PC-9 (cell line): ENCODE data around the gene SLC51B. TPM values are rescaled to one million over a fixed set of nuclear protein-coding genes. Genes with fewer than 3 reads are reported as not detected.

Experiments used
- BruUV-seq: library from RNA; stranded (reverse); fragments of 400-500 nt; replicated peaks from 2 replicates; lab custom pipeline; 2021; lab: Mats Ljungman, UMichigan
- CTCF ChIA-PET: fragments of 300-600 bp; sonication (Branson Sonifier 250); formaldehyde crosslinking; loops from one replicate; lab custom pipeline; 2022; ENCODE audit warnings: antibody characterized with exemption; lab: Charles Lee
- POLR2A ChIA-PET: fragments of 300-600 bp; sonication (Branson Sonifier 250); formaldehyde crosslinking; loops from one replicate; lab custom pipeline; 2022; ENCODE audit warnings: antibody characterized with exemption; ENCODE audit not compliant: unreplicated experiment; lab: Charles Lee
- DNase-seq, 2 experiments: peaks; one replicate each; pipeline versions ENCODE4 v3.0.0 to v3.0.0-alpha.2; 2015 to 2022; ENCODE audit warnings: mixed read lengths in 1 of 2
- H2AFZ ChIP-seq: fragments of 200-600 bp; sonication (generic); 2 replicates; pipeline ENCODE4 v1.8.1; 2017; ENCODE audit warnings: antibody characterized with exemption
- H3F3A ChIP-seq: fragments of 200-600 bp; sonication (generic); 2 replicates; pipeline ENCODE4 v1.8.1; 2017; ENCODE audit warnings: antibody characterized with exemption, mild to moderate bottlenecking, low read depth; ENCODE audit not compliant: insufficient read depth
- H3K27ac ChIP-seq: fragments of 200-600 bp; sonication (generic); 2 replicates; pipeline ENCODE4 v1.6.1; 2016; ENCODE audit warnings: mixed run types
- H3K27me3 ChIP-seq: fragments of 200-600 bp; sonication (generic); 2 replicates; pipeline ENCODE4 v1.6.1; 2016; ENCODE audit warnings: low read depth, mixed run types; ENCODE audit not compliant: insufficient read depth
- H3K36me3 ChIP-seq: fragments of 200-600 bp; sonication (generic); 2 replicates; pipeline ENCODE4 v1.6.1; 2016; ENCODE audit warnings: low read depth, mixed run types
- H3K4me1 ChIP-seq: fragments of 200-600 bp; sonication (generic); replicated peaks from 2 replicates; pipeline ENCODE4 v1.6.1; 2016; ENCODE audit warnings: mixed run types; ENCODE audit not compliant: insufficient read depth
- H3K4me2 ChIP-seq: fragments of 200-600 bp; sonication (generic); 2 replicates; pipeline ENCODE4 v1.6.1; 2017; ENCODE audit warnings: mixed run types
- H3K4me3 ChIP-seq: fragments of 200-600 bp; sonication (generic); 2 replicates; pipeline ENCODE4 v1.6.1; 2016; ENCODE audit warnings: mixed run types
- H3K79me2 ChIP-seq: fragments of 200-600 bp; sonication (generic); 2 replicates; pipeline ENCODE4 v1.6.1; 2017; ENCODE audit warnings: low read depth, mixed run types
- H3K9me2 ChIP-seq: fragments of 200-600 bp; sonication (generic); 2 replicates; pipeline ENCODE4 v1.8.1; 2017; ENCODE audit warnings: mild to moderate bottlenecking; ENCODE audit not compliant: insufficient read depth
- H3K9me3 ChIP-seq: fragments of 200-600 bp; sonication (generic); 2 replicates; pipeline ENCODE4 v1.8.1; 2016; ENCODE audit warnings: low read depth; ENCODE audit not compliant: insufficient read depth
- H4K20me1 ChIP-seq: fragments of 200-600 bp; sonication (generic); 2 replicates; pipeline ENCODE4 v1.8.1; 2017; ENCODE audit not compliant: insufficient read depth
- EZH2 ChIP-seq: fragments of 200-600 bp; sonication (generic); IDR thresholded peaks from 2 replicates; pipeline ENCODE4 v1.8.0; 2017; ENCODE audit warnings: antibody characterized with exemption, low read depth
- intact Hi-C: fragments of 100-400 bp; cut with micrococcal nuclease; formaldehyde crosslinking; loops from one replicate; pipeline ENCODE4 v1.10.0; 2022; ENCODE audit not compliant: unreplicated experiment
- total RNA-seq: library from RNA; stranded (reverse); gene quantifications from 2 replicates; pipeline ENCODE4 v1.2.3, GENCODE V29; 2021
- TF ChIP-seq, protein P1 (sequence below): fragments of 200-600 bp; sonication (generic); conservative IDR thresholded peaks from 2 replicates; pipeline ENCODE4 v1.6.1; 2017; ENCODE audit warnings: mixed run types, antibody characterized with exemption, mild to moderate bottlenecking, moderate library complexity

SLC51B gene
- total RNA-seq, 1 experiment from 2014 or later, result not detected

DNA sequence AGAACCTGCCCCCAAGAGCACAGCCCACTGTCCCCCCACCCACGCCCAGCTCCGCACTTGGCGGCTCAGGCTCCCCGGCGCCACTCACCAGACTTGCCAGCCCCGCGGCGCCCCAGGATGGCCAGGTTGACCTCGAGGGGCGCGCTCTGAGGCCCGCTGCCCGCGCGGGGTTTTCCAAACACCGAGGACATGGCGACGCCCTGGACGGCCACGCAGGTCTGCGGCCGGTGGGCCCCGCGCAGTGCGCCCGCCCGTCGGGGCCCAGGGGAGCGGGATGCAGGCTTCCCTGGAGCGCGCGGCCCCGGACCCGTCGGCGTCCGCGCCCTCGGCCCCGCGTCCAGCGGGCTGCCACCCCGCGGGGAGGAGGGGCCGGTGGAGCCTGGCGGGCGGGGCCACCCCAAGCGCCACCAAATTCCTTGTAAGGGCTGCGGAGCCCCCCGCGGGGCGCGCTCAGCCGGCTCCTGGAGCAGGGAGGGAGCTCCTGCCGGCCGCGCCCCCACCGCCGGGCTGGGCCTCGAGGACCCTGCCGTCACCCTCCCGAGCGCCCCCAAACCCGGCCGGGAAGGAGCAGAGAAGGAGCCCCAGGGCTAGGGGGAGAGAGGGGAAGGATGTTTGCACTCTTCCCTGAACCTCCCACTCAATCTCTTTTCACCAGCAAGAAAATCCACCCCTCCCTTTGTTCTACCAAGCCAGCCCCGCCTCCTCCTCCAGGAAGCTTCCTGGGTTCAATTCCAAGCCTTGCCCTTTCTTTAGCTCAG lies 22.6 kb downstream of the SLC51B start, which contains the start of gene RASL12:
Gene RASL12 (minus strand): TSS at position 347 of the 758 bp plus-strand sequence. CDS start 156 bp downstream, at position 191.
- H3K9me2 ChIP-seq, result no peaks in the 10 kb centered on the region
- no peak for DNase-seq
- no peaks in the 10 kb centered on the region for H3K4me1 ChIP-seq
- no peak within 1 kb of the TSS for H3K4me3 ChIP-seq
- H3K27ac ChIP-seq, result no peak within 1 kb of the TSS
- H2AFZ ChIP-seq, result no peak within 1 kb of the TSS
- no peaks in the 10 kb centered on the region for H3K79me2 ChIP-seq
- TF ChIP-seq, protein P1, sequence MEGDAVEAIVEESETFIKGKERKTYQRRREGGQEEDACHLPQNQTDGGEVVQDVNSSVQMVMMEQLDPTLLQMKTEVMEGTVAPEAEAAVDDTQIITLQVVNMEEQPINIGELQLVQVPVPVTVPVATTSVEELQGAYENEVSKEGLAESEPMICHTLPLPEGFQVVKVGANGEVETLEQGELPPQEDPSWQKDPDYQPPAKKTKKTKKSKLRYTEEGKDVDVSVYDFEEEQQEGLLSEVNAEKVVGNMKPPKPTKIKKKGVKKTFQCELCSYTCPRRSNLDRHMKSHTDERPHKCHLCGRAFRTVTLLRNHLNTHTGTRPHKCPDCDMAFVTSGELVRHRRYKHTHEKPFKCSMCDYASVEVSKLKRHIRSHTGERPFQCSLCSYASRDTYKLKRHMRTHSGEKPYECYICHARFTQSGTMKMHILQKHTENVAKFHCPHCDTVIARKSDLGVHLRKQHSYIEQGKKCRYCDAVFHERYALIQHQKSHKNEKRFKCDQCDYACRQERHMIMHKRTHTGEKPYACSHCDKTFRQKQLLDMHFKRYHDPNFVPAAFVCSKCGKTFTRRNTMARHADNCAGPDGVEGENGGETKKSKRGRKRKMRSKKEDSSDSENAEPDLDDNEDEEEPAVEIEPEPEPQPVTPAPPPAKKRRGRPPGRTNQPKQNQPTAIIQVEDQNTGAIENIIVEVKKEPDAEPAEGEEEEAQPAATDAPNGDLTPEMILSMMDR, result no peak
- no peak for TF ChIP-seq EZH2
- intact Hi-C loops, result no loop called here
- H4K20me1 ChIP-seq, result no peaks in the 10 kb centered on the region
- ChIA-PET CTCF (interaction anchor here (0.6 kb wide), 1 partner anchor 12 kb away, joined by 3 read pairs; no protein-coding TSS in a partner anchor), POLR2A (interaction anchor here (0.6 kb wide), 1 partner anchor 20 kb away, joined by 7 read pairs; no protein-coding TSS in a partner anchor)
- no peaks in the 10 kb centered on the region; the same call in 1 of the 2 replicates for H3K27me3 ChIP-seq
- no peaks in the 10 kb centered on the region for H3K9me3 ChIP-seq
- no peak within 1 kb of the TSS for H3K4me2 ChIP-seq
- H3F3A ChIP-seq, result no peaks in the 10 kb centered on the region
- BruUV-seq, result no TSS peak
- no peaks in the 10 kb centered on the region for H3K36me3 ChIP-seq

- Histone ChIP-seq H2AFZ (no peak overlapping the region), H3K36me3 (no peaks in the 10 kb centered on the region), H3K4me2 (no peak overlapping the region), H3K9me2 (no peaks in the 10 kb centered on the region), H3K79me2 (no peaks in the 10 kb centered on the region), H3K27ac (no peak overlapping the region), H3F3A (no peaks in the 10 kb centered on the region), H3K4me3 (no peak overlapping the region), H4K20me1 (no peaks in the 10 kb centered on the region), H3K27me3 (no peaks in the 10 kb centered on the region; the same call in 1 of the 2 replicates), H3K4me1 (no peaks in the 10 kb centered on the region), H3K9me3 (no peaks in the 10 kb centered on the region)
- CTCF ChIA-PET, result interaction anchor here (0.6 to 0.7 kb wide), 2 partner anchors 13 to 207 kb away, joined by 3 to 4 read pairs; no protein-coding TSS in a partner anchor
- DNase-seq, result no peak
- no peak for TF ChIP-seq EZH2
- TF ChIP-seq, protein P1, result no peak
- POLR2A ChIA-PET, result interaction anchor here (0.6 kb wide), 1 partner anchor 19 kb away, joined by 7 read pairs; no protein-coding TSS in a partner anchor
- intact Hi-C loops, result no loop called here
- BruUV-seq, result no TSS peak
Observed at GRCh38 chr15:65068403-65068788, 23.2 kb downstream of the SLC51B start.

- no peaks in the 10 kb centered on the region for H4K20me1 ChIP-seq
- H3F3A ChIP-seq, result no peaks in the 10 kb centered on the region
- H3K4me2 ChIP-seq, result no peak overlapping the region
- H2AFZ ChIP-seq, result no peak overlapping the region
- H3K4me1 ChIP-seq, result no peaks in the 10 kb centered on the region
- no peaks in the 10 kb centered on the region for H3K79me2 ChIP-seq
- H3K9me3 ChIP-seq, result no peaks in the 10 kb centered on the region
- H3K27me3 ChIP-seq, result no peaks in the 10 kb centered on the region; the same call in 1 of the 2 replicates
- CTCF ChIA-PET, result interaction anchor here (0.7 kb wide), 1 partner anchor 207 kb away, joined by 4 read pairs; no protein-coding TSS in a partner anchor
- H3K4me3 ChIP-seq, result no peak overlapping the region
- no peaks in the 10 kb centered on the region for H3K36me3 ChIP-seq
- DNase-seq, result no peak
- POLR2A ChIA-PET, result no interaction called here
- TF ChIP-seq EZH2, result no peak
- TF ChIP-seq, protein P1, result no peak
- no peak overlapping the region for H3K27ac ChIP-seq
- BruUV-seq, result no TSS peak
- intact Hi-C loops, result no loop called here
- H3K9me2 ChIP-seq, result no peaks in the 10 kb centered on the region
Observed at GRCh38 chr15:65069179-65069578, 24.0 kb downstream of the SLC51B start.
